Fibroblast of villous mesenchyme (primary cell): ENCODE data around the gene BRF1. TPM values are rescaled to one million over a fixed set of nuclear protein-coding genes. Genes with fewer than 3 reads are reported as not detected.

ENCODE experiments used
- DNase-seq: peaks from one replicate; pipeline ENCODE4 v3.0.0-alpha.2; 2010; ENCODE audit warnings: low read depth
- H3K4me3 ChIP-seq: 2 replicates; pipeline ENCODE4 v1.5.1; 2011; ENCODE audit warnings: low read depth, mild to moderate bottlenecking, low read length
- total RNA-seq: library from RNA; depleted of rRNA; stranded (reverse); fragments of >200 nt; gene quantifications from 2 replicates; pipeline ENCODE4 v1.2.3, GENCODE V29; 2012
- TF ChIP-seq, protein P1 (sequence below): IDR thresholded peaks from 2 replicates; pipeline ENCODE4 v1.5.1; 2012; ENCODE audit warnings: low read depth, mild to moderate bottlenecking, low read length; ENCODE audit not compliant: insufficient read depth

BRF1 gene
- total RNA-seq, 1 donor: 32.8 TPM

DNA sequence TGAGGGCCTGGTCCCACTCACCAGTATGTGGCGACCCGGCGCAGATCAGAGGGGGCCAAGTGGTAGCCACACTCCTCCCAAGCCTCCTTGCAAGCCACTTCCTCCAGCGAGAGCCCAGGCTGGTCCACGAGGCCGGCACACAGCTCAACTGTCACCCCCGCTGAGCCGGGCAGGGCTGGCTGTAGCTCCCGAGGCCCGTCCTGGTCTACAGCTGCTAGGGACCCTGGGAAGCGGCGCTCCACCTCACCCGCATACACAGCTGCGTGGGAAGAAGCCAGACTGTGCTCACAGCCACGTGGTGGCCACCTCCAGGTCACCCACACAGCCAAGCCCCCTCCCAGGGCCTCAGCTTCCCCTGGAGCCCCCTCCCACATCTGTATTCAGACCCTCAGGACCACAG lies 124.3 kb downstream of the BRF1 start:
- no peak overlapping the region for H3K4me3 ChIP-seq
- DNase-seq: no peak
- TF ChIP-seq, protein P1, sequence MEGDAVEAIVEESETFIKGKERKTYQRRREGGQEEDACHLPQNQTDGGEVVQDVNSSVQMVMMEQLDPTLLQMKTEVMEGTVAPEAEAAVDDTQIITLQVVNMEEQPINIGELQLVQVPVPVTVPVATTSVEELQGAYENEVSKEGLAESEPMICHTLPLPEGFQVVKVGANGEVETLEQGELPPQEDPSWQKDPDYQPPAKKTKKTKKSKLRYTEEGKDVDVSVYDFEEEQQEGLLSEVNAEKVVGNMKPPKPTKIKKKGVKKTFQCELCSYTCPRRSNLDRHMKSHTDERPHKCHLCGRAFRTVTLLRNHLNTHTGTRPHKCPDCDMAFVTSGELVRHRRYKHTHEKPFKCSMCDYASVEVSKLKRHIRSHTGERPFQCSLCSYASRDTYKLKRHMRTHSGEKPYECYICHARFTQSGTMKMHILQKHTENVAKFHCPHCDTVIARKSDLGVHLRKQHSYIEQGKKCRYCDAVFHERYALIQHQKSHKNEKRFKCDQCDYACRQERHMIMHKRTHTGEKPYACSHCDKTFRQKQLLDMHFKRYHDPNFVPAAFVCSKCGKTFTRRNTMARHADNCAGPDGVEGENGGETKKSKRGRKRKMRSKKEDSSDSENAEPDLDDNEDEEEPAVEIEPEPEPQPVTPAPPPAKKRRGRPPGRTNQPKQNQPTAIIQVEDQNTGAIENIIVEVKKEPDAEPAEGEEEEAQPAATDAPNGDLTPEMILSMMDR: no peak

DNA sequence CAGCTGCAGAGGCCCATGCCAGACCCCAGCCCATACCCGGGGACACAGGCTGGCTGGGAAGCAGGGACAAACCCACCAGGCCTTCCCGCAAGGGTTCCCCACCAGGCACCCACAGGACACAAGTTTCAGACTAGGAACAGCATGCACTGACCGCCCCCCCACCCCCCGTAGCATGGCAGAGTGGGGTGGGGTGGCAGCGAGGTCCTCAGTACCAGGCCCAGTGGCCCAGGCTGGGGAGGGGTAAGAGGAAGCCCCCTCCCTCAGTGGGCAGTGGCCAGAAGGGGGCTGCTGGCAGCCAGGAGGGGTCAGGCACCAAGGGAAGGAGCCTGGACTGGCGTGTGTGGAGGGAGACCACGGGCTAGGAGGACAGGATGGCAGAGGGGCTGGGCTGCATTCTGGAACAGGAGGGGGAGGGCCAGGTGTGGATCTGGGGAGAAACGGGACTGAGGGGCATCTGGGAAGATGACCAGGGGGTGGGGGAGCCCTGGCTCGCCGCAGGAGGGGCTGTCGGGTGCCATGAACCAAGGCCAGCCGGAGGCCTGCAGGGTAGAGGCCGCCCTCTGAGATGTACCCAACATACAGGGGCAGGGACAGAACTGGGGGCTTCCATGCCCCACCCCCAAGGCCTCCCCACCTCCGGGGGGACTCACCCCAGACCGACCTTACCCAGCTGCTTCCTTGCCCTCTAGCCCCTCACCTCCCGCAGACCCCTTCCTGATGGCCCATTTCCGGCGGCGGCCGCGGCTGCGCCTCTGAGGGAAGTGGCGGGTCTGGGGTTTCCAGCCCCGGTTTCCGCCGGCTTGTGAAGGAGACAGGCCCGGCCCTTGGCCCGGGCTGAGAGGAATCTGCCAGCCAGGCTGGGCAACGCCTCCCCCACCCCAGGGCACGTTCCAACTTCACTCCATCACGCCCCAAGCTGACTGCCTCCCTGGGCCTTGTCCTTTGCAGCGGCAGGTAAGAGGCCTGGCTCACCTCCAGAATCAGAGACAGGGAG lies 126.6 kb downstream of the BRF1 start:
- no peak for DNase-seq
- TF ChIP-seq, protein P1: no peak
- no peak overlapping the region for H3K4me3 ChIP-seq

DNA sequence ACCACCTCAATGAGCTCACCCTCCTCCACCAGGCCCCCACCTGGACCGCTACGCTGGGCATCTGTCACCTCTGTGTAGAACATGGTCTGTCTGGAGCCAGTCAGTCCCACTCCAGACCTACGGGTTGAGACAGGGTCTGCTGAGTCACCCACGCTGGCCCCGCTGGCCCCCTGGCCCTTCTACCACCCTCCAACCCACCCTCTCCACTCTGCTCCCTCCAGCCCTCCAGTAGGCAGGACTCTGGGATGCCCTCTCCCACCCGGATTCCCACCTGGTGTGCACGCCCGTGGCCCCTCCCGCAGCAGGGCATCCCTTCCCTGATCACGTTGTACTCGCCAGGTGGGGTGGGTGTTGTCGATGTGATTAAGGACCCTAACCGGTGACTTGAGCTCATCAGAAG lies 127.7 kb downstream of the BRF1 start:
- no peak overlapping the region for H3K4me3 ChIP-seq
- DNase-seq: no peak
- TF ChIP-seq, protein P1: no peak

- no peak for DNase-seq
- TF ChIP-seq, protein P1: no peak
- no peak overlapping the region for H3K4me3 ChIP-seq
Observed at GRCh38 chr14:105172476-105172875, 128.3 kb downstream of the BRF1 start.

- DNase-seq: no peak
- TF ChIP-seq, protein P1: no peak
- H3K4me3 ChIP-seq: no peak overlapping the region
Observed at GRCh38 chr14:105171004-105171673, 129.7 kb downstream of the BRF1 start.

GRCh38 chr14:105169776-105170655 lies 130.8 kb downstream of the BRF1 start:
- DNase-seq: no peak
- no peak overlapping the region for H3K4me3 ChIP-seq
- TF ChIP-seq, protein P1: no peak
